Endothelial cell (in vitro differentiated cells): ENCODE measurements around the gene NWD2. TPM values are rescaled to one million over a fixed set of nuclear protein-coding genes. Genes with fewer than 3 reads are reported as not detected.

ENCODE experiments used
- DNase-seq: peaks from one replicate; pipeline ENCODE4 v3.0.0; 2021; ENCODE audit warnings: low spot score
- H3K27ac Mint-ChIP-seq: one replicate; pipeline ENCODE4 v1.8.0; 2021; ENCODE audit warnings: mixed read lengths, inconsistent platforms; ENCODE audit not compliant: unreplicated experiment
- H3K27me3 Mint-ChIP-seq: one replicate; pipeline ENCODE4 v1.8.0; 2021; ENCODE audit warnings: mild to moderate bottlenecking, moderate library complexity, mixed read lengths, inconsistent platforms; ENCODE audit not compliant: unreplicated experiment
- H3K36me3 Mint-ChIP-seq: one replicate; pipeline ENCODE4 v1.8.0; 2021; ENCODE audit warnings: mild to moderate bottlenecking, low read depth, mixed read lengths, inconsistent platforms; ENCODE audit not compliant: unreplicated experiment
- H3K4me1 Mint-ChIP-seq: one replicate; pipeline ENCODE4 v1.8.0; 2021; ENCODE audit warnings: mild to moderate bottlenecking, mixed read lengths, inconsistent platforms; ENCODE audit not compliant: unreplicated experiment
- H3K4me3 Mint-ChIP-seq: one replicate; pipeline ENCODE4 v1.8.0; 2021; ENCODE audit warnings: mild to moderate bottlenecking, mixed read lengths, inconsistent platforms; ENCODE audit not compliant: unreplicated experiment
- H3K9me3 Mint-ChIP-seq: one replicate; pipeline ENCODE4 v1.8.0; 2021; ENCODE audit warnings: mixed read lengths, inconsistent platforms; ENCODE audit not compliant: unreplicated experiment
- total RNA-seq: library from RNA; stranded (reverse); fragmentation: NEBNext Ultra II Directional; extraction: Animal tissue kit (Norgen Biotek cat#: 25700); gene quantifications from one replicate; pipeline ENCODE4 v1.2.1, GENCODE V29; 2021; ENCODE audit not compliant: unreplicated experiment
- TF ChIP-seq, protein P1 (sequence below): fragments of 200-600 bp; sonication (generic); IDR thresholded peaks from one replicate; pipeline ENCODE4 v1.5.0; 2021; ENCODE audit warnings: antibody characterized with exemption; ENCODE audit not compliant: unreplicated experiment

The NWD2 gene
- total RNA-seq, 1 donor from 2014 or later = not detected

DNA sequence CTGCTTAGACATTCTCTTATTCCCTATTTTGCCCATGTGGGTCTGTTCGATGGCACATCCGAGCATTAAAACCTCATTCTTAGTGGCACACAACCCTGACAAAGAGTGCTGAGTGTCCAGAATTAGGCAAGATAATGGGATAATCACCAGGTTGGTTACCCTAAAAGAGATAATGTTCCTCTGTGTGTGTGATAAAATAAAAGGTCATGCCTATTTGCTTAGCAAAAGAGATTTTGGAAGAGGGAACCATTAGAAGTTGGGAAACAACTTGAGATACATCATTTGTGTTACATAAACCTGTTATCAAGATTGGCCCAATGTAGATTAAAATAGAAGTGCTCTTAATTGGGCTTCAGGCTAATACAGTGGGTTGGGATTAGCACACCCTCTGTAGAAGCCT, 182.7 kb downstream of the NWD2 start:
- no peaks in the 10 kb centered on the region for H3K4me1 Mint-ChIP-seq
- H3K36me3 Mint-ChIP-seq = no peaks in the 10 kb centered on the region
- H3K27me3 Mint-ChIP-seq = no peaks in the 10 kb centered on the region
- no peak for DNase-seq
- no peaks in the 10 kb centered on the region for H3K9me3 Mint-ChIP-seq
- no peak overlapping the region for H3K27ac Mint-ChIP-seq
- H3K4me3 Mint-ChIP-seq = no peak overlapping the region
- TF ChIP-seq, protein P1, sequence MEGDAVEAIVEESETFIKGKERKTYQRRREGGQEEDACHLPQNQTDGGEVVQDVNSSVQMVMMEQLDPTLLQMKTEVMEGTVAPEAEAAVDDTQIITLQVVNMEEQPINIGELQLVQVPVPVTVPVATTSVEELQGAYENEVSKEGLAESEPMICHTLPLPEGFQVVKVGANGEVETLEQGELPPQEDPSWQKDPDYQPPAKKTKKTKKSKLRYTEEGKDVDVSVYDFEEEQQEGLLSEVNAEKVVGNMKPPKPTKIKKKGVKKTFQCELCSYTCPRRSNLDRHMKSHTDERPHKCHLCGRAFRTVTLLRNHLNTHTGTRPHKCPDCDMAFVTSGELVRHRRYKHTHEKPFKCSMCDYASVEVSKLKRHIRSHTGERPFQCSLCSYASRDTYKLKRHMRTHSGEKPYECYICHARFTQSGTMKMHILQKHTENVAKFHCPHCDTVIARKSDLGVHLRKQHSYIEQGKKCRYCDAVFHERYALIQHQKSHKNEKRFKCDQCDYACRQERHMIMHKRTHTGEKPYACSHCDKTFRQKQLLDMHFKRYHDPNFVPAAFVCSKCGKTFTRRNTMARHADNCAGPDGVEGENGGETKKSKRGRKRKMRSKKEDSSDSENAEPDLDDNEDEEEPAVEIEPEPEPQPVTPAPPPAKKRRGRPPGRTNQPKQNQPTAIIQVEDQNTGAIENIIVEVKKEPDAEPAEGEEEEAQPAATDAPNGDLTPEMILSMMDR = no peak

DNA sequence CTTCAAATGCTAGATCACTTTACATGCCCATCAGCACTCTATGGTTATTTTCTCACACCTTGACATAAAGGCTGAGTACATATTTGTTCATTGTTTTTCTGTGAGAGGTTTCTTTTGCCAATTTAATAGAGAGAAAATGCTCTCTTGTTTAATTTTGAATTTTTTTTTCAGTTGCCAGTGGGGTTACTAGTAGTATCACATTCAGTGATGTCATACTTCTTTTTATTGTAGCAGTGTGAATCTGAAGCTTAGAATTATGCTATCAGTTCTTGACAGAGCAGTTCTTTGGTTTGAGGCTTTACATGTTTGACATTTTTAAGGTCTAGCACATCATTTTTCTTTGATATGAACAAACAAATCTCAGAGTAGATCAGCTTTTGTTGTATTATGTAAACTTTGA, 185.4 kb downstream of the NWD2 start:
- no peaks in the 10 kb centered on the region for H3K9me3 Mint-ChIP-seq
- H3K27me3 Mint-ChIP-seq = no peaks in the 10 kb centered on the region
- no peak overlapping the region for H3K27ac Mint-ChIP-seq
- H3K4me3 Mint-ChIP-seq = no peak overlapping the region
- TF ChIP-seq, protein P1 = no peak
- H3K4me1 Mint-ChIP-seq = no peaks in the 10 kb centered on the region
- no peaks in the 10 kb centered on the region for H3K36me3 Mint-ChIP-seq
- no peak for DNase-seq

DNA sequence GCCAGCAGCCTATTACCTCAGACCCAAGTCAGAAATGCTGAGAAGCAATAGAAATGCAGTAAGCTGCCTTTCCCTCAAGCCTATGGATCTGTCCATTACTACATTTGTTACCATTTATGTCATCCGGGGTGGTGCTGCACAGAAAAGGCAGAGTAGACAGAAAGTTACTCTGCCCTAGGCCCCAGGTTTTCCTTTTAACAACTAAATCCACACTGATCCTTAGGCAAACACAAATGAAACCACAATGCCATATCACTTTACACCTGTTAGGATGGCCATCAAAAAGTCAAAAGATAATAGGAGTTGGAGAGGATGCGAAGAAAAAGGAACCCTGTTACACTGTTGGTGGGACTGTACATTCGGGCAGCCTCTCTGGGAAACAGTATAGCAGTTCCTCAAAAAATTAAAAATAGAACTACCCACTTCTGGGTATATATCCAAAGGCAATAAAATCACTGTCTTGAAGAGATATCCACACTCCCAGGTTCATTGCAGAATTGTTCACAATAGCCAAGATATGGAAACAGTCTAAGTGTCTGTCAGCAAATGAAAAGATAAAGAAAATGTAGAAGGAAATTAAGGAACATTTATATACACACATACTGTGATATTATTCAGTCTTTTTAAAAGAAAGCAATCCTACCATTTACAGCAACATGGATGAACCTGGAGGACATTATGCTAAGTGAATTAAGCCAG, 186.3 kb downstream of the NWD2 start:
- TF ChIP-seq, protein P1 = no peak
- no peak overlapping the region for H3K4me3 Mint-ChIP-seq
- no peak overlapping the region for H3K27ac Mint-ChIP-seq
- no peaks in the 10 kb centered on the region for H3K4me1 Mint-ChIP-seq
- no peaks in the 10 kb centered on the region for H3K36me3 Mint-ChIP-seq
- H3K9me3 Mint-ChIP-seq = no peaks in the 10 kb centered on the region
- no peak for DNase-seq
- no peaks in the 10 kb centered on the region for H3K27me3 Mint-ChIP-seq

DNA sequence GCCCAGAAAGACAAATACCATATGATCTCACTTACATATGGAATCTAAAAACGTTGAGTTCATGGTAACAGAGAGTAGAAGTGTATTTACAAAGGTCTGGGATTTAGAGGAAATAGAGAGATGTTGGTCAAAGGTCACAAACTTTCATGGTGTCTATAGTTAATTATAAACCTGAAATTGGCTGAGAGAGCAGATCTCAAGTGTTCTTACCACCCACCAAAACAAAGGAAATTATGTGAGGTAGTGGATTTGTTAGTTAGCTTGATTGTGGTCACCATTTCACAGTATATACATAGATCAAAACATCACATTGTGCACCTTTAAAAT, 186.8 kb downstream of the NWD2 start:
- Mint-ChIP-seq H3K9me3 (no peaks in the 10 kb centered on the region), H3K36me3 (no peaks in the 10 kb centered on the region), H3K27ac (no peak overlapping the region), H3K4me1 (no peaks in the 10 kb centered on the region), H3K4me3 (no peak overlapping the region), H3K27me3 (no peaks in the 10 kb centered on the region)
- TF ChIP-seq, protein P1 = no peak
- DNase-seq = no peak

DNA sequence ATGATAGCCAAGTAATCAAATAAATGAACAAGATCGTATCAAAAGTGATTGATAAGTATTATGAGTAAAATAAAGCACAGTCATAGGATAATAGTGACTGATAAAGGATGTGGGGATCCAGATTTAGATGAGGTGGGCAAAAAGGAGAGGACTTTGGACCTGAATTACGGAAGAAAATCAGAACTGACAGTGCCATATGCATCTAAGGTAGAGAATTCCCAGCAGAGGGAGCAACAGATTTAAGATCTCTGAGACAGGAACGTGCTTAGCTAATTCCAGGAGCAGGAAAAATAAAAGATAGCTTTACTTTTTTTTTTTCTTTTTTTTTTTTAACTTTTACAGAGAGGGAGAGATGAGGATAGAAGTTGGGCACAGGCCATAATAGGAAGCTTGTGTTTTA, 189.9 kb downstream of the NWD2 start:
- DNase-seq = no peak

More for the DNA sequence above, 189.9 kb downstream of the NWD2 start:
- Mint-ChIP-seq H3K36me3 (no peaks in the 10 kb centered on the region), H3K9me3 (no peaks in the 10 kb centered on the region), H3K27me3 (no peaks in the 10 kb centered on the region), H3K27ac (no peak overlapping the region), H3K4me3 (no peak overlapping the region), H3K4me1 (no peaks in the 10 kb centered on the region)
- TF ChIP-seq, protein P1 = no peak
